GM19099 (cell line): ENCODE data around the gene SOHLH1.

Experiments used
- POLR2A ChIP-seq: IDR thresholded peaks from 3 replicates; pipeline ENCODE4 v1.6.1; 2011; ENCODE audit warnings: low read depth; ENCODE audit not compliant: insufficient read length; ENCODE audit errors: extremely low read depth

Gene SOHLH1

GRCh38 chr9:135736979-135737839 is 37.9 kb upstream of the SOHLH1 start:
- TF ChIP-seq POLR2A, result no peak

GRCh38 chr9:135736272-135736978 is 37.1 kb upstream of the SOHLH1 start:
- no peak for TF ChIP-seq POLR2A

GRCh38 chr9:135734616-135735144 is 35.4 kb upstream of the SOHLH1 start:
- TF ChIP-seq POLR2A, result no peak

GRCh38 chr9:135732569-135733257 is 33.4 kb upstream of the SOHLH1 start:
- no peak for TF ChIP-seq POLR2A

GRCh38 chr9:135731454-135731853 is 32.2 kb upstream of the SOHLH1 start:
- TF ChIP-seq POLR2A, result no peak

GRCh38 chr9:135729480-135729879 is 30.2 kb upstream of the SOHLH1 start:
- TF ChIP-seq POLR2A, result no peak

GRCh38 chr9:135728436-135729110 is 29.3 kb upstream of the SOHLH1 start:
- TF ChIP-seq POLR2A, result no peak

GRCh38 chr9:135727257-135727875 is 28.1 kb upstream of the SOHLH1 start:
- no peak for TF ChIP-seq POLR2A

- TF ChIP-seq POLR2A, result no peak
Observed at GRCh38 chr9:135726138-135726853, 27.0 kb upstream of the SOHLH1 start.

- TF ChIP-seq POLR2A, result no peak
Observed at GRCh38 chr9:135724186-135724787, 25.0 kb upstream of the SOHLH1 start.

GRCh38 chr9:135722365-135722764 is 23.1 kb upstream of the SOHLH1 start:
- no peak for TF ChIP-seq POLR2A

- TF ChIP-seq POLR2A, result no peak
Observed at GRCh38 chr9:135719472-135719871, 20.2 kb upstream of the SOHLH1 start.

GRCh38 chr9:135718616-135719015 is 19.3 kb upstream of the SOHLH1 start:
- TF ChIP-seq POLR2A, result no peak
